Measurements from ENCODE around the gene CCDC127. TPM values are rescaled to one million over a fixed set of nuclear protein-coding genes. Genes with fewer than 3 reads are reported as not detected.
"Not testable (repeated sequence)": the region's sequence is repeated elsewhere in the genome, so short reads cannot be mapped to it uniquely, and the experiment has no call there.

The CCDC127 gene
- total and polyA plus RNA-seq, 2 of the 4 experiments (the other 2 are of a cell fraction) = 3.2 to 3.9 TPM

DNA sequence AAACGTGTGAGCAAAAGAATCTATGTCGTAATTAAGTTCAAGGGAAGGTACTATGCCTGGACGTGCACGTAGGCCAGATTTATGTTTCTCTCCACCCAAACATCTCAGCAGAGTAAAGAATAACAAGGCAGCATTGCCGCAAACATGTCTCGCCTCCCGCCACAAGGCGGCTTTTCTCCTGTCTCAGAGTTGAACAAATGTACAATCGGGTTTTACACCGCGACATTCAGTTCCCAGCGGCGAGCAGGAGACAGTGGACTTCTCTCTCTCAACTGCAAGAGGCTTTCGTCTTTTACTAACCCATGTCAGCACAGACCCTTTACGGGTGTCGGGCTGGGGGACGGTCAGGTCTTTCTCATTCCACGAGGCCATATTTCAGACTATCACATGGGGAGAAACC lies 20.9 kb downstream of the CCDC127 start:
- H3K14ac ChIP-seq (replicated peaks; ENCODE audit: low read depth, low read length); H3K18ac ChIP-seq (ENCODE audit: low read depth, low read length); H2BK20ac ChIP-seq (ENCODE audit: low read depth, low read length); H4K91ac ChIP-seq (ENCODE audit: insufficient read depth, low read depth, low read length); H3K36me3 ChIP-seq (ENCODE audit: control insufficient read depth, insufficient read depth, low read length); H3K27me3 ChIP-seq (ENCODE audit: control insufficient read depth, insufficient read depth, low read length); H4K20me1 ChIP-seq (ENCODE audit: insufficient read depth, low read length); H3K4ac ChIP-seq (ENCODE audit: low read depth, low read length); POLR2A ChIA-PET (ENCODE audit: unreplicated experiment); H3K56ac ChIP-seq (ENCODE audit: extremely low read depth, insufficient read depth, low read length); H3K9me3 ChIP-seq (ENCODE audit: control insufficient read depth, insufficient read depth, low read length); H2BK5ac ChIP-seq (ENCODE audit: low read depth, low read length, poor library complexity, severe bottlenecking); H3K27ac ChIP-seq (ENCODE audit: insufficient read depth, low read length); H2AFZ ChIP-seq (replicated peaks; ENCODE audit: low read length, poor library complexity); H2BK120ac ChIP-seq (ENCODE audit: low read depth, low read length); H4K8ac ChIP-seq (ENCODE audit: low read depth in 2 of 2, low read length in 2 of 2); dilution Hi-C loops (cut with HindIII; ENCODE audit: low sequenced_read_pairs, unreplicated experiment); H4K5ac ChIP-seq (ENCODE audit: low read depth, low read length); H3K4me1 ChIP-seq (ENCODE audit: control insufficient read depth, insufficient read depth, low read length); H3K9ac ChIP-seq (ENCODE audit: low read depth, low read length); intact Hi-C loops (cut with micrococcal nuclease); H2AK5ac ChIP-seq (ENCODE audit: low read depth, low read length); ATAC-seq (ENCODE audit: low read depth); BruUV-seq (replicated peaks); H3K4me3 ChIP-seq (ENCODE audit: insufficient read depth, low read depth, low read length); H2AK9ac ChIP-seq (replicated peaks; ENCODE audit: low read depth, low read length, poor library complexity); CTCF ChIA-PET; H3K4me2 ChIP-seq (ENCODE audit: low read depth, low read length); H2BK15ac ChIP-seq (ENCODE audit: low read depth, low read length); H3K9me1 ChIP-seq (ENCODE audit: insufficient read depth, low read length); in situ Hi-C loops (cut with MboI; ENCODE audit: low sequenced_read_pairs); H3K23ac ChIP-seq (ENCODE audit: low read depth, low read length); H3K79me1 ChIP-seq (ENCODE audit: low read depth in 1 of 2, low read length in 2 of 2): not testable (repeated sequence)
- 79% methylated on average over 12 of the region's 18 CpGs; no CpG with 5 or more reads in 1 of the 2 experiments for WGBS, 2 experiments (ENCODE audit: extremely low coverage in 2 of 2, insufficient read length in 1 of 2)
- peak; percentile 24 for DNase-seq
